Neural progenitor cell (in vitro differentiated cells): ENCODE results near the gene TEKTIP1. TPM values are rescaled to one million over a fixed set of nuclear protein-coding genes. Genes with fewer than 3 reads are reported as not detected.
A peak's percentile ranks its signal among the peaks of the same experiment; 100 is the strongest.

ENCODE experiments used
- DNase-seq: peaks from one replicate; pipeline ENCODE4 v3.0.0-alpha.2; 2016; ENCODE audit warnings: low spot score
- H2AFZ ChIP-seq: fragments of 200-600 bp; sonication (generic); replicated peaks from 2 replicates; pipeline ENCODE4 v1.6.1; 2016; ENCODE audit warnings: antibody characterized with exemption
- H3F3A ChIP-seq: fragments of 200-600 bp; sonication (generic); 2 replicates; pipeline ENCODE4 v1.6.1; 2016; ENCODE audit warnings: antibody characterized with exemption, low read depth
- H3K27ac ChIP-seq: fragments of 200-600 bp; sonication (generic); 2 replicates; pipeline ENCODE4 v1.5.1; 2016; ENCODE audit warnings: mild to moderate bottlenecking
- H3K27me3 ChIP-seq: fragments of 200-600 bp; sonication (generic); 2 replicates; pipeline ENCODE4 v1.6.1; 2016; ENCODE audit warnings: mild to moderate bottlenecking, moderate library complexity
- H3K36me3 ChIP-seq: fragments of 200-600 bp; sonication (generic); 2 replicates; pipeline ENCODE4 v1.5.1; 2016
- H3K4me1 ChIP-seq: fragments of 200-600 bp; sonication (generic); 2 replicates; pipeline ENCODE4 v1.6.1; 2016; ENCODE audit warnings: mixed run types
- H3K4me2 ChIP-seq: fragments of 200-600 bp; sonication (generic); 2 replicates; pipeline ENCODE4 v1.6.1; 2016
- H3K4me3 ChIP-seq: fragments of 200-600 bp; sonication (generic); 2 replicates; pipeline ENCODE4 v1.5.1; 2016
- H3K79me2 ChIP-seq: fragments of 200-600 bp; sonication (generic); 2 replicates; pipeline ENCODE4 v1.6.1; 2016; ENCODE audit warnings: low read depth
- H3K9ac ChIP-seq: fragments of 200-600 bp; sonication (generic); 2 replicates; pipeline ENCODE4 v1.6.1; 2016
- H3K9me3 ChIP-seq: fragments of 200-600 bp; sonication (generic); 2 replicates; pipeline ENCODE4 v1.5.1; 2016; ENCODE audit warnings: low read depth
- H4K20me1 ChIP-seq: fragments of 200-600 bp; sonication (generic); 2 replicates; pipeline ENCODE4 v1.6.1; 2016; ENCODE audit warnings: low read depth
- H3K27ac Mint-ChIP-seq: 3 replicates; pipeline ENCODE4 v1.8.0; 2021; ENCODE audit warnings: mixed read lengths
- H3K27me3 Mint-ChIP-seq: 2 replicates; pipeline ENCODE4 v1.8.0; 2022; ENCODE audit warnings: low read depth, mild to moderate bottlenecking, inconsistent platforms, moderate library complexity, mixed read lengths; ENCODE audit not compliant: insufficient read depth
- H3K36me3 Mint-ChIP-seq: 3 replicates; pipeline ENCODE4 v1.8.0; 2021; ENCODE audit warnings: mixed read lengths
- H3K4me1 Mint-ChIP-seq: 3 replicates; pipeline ENCODE4 v1.8.0; 2021; ENCODE audit warnings: mixed read lengths
- H3K4me3 Mint-ChIP-seq: 3 replicates; pipeline ENCODE4 v1.8.0; 2021; ENCODE audit warnings: mild to moderate bottlenecking, moderate library complexity, mixed read lengths
- H3K9me3 Mint-ChIP-seq: 3 replicates; pipeline ENCODE4 v1.8.0; 2020; ENCODE audit warnings: mixed read lengths
- CTCF ChIP-seq: fragments of 200-600 bp; sonication (generic); IDR thresholded peaks from 2 replicates; pipeline ENCODE4 v1.5.1; 2017; ENCODE audit warnings: antibody characterized with exemption, mild to moderate bottlenecking
- EZH2 ChIP-seq: fragments of 200-600 bp; sonication (generic); IDR thresholded peaks from 2 replicates; pipeline ENCODE4 v1.6.1; 2017; ENCODE audit warnings: antibody characterized with exemption, mild to moderate bottlenecking, moderate library complexity
- EZH2phosphoT487 ChIP-seq: fragments of 200-600 bp; sonication (generic); IDR thresholded peaks from 2 replicates; pipeline ENCODE4 v1.6.1; 2017; ENCODE audit warnings: antibody characterized with exemption
- total RNA-seq: library from RNA; depleted of rRNA; stranded (reverse); fragments of >200 nt; gene quantifications from 2 replicates; pipeline ENCODE4 v1.2.3, GENCODE V29; 2015; ENCODE audit warnings: low replicate concordance

The TEKTIP1 gene
- total RNA-seq, 1 donor from 2014 or later = not detected

- Histone ChIP-seq H3K4me3 (no peak overlapping the region), H3K79me2 (no peaks in the 10 kb centered on the region), H4K20me1 (peaks cover 32% of the 10 kb centered on the region), H3K4me2 (no peak overlapping the region), H3K27ac (no peak overlapping the region), H3K27me3 (no peaks in the 10 kb centered on the region), H3K9me3 (no peaks in the 10 kb centered on the region), H3F3A (peaks cover 5% of the 10 kb centered on the region), H3K9ac (no peak overlapping the region), H3K36me3 (no peaks in the 10 kb centered on the region), H3K4me1 (no peaks in the 10 kb centered on the region), H2AFZ (no peak overlapping the region)
- DNase-seq = peak; percentile 27
- Mint-ChIP-seq H3K4me3 (no peak overlapping the region), H3K36me3 (no peaks in the 10 kb centered on the region), H3K27ac (no peak overlapping the region), H3K4me1 (no peaks in the 10 kb centered on the region), H3K9me3 (no peaks in the 10 kb centered on the region), H3K27me3 (peaks cover 10% of the 10 kb centered on the region)
- TF ChIP-seq CTCF = peak; percentile 50
- TF ChIP-seq EZH2 = no peak
- no peak for TF ChIP-seq EZH2phosphoT487
These were observed 8.3 kb downstream of the TEKTIP1 start for GRCh38 chr19:3547301-3547731.

GRCh38 chr19:3547767-3548282 lies 8.9 kb downstream of the TEKTIP1 start:
- no peak for DNase-seq
- TF ChIP-seq EZH2 (no peak), CTCF (no peak), EZH2phosphoT487 (no peak)

GRCh38 chr19:3548606-3549005 lies 9.6 kb downstream of the TEKTIP1 start:
- Mint-ChIP-seq H3K4me3 (no peak overlapping the region), H3K4me1 (no peaks in the 10 kb centered on the region), H3K27me3 (peaks cover 10% of the 10 kb centered on the region), H3K36me3 (no peaks in the 10 kb centered on the region), H3K27ac (no peak overlapping the region), H3K9me3 (no peaks in the 10 kb centered on the region)
- Histone ChIP-seq H3K4me3 (no peak overlapping the region), H3K9me3 (no peaks in the 10 kb centered on the region), H3K4me1 (no peaks in the 10 kb centered on the region), H3K4me2 (no peak overlapping the region), H3K27me3 (no peaks in the 10 kb centered on the region), H3K27ac (no peak overlapping the region), H3F3A (peaks cover 5% of the 10 kb centered on the region), H3K9ac (no peak overlapping the region), H3K36me3 (no peaks in the 10 kb centered on the region), H2AFZ (no peak overlapping the region), H4K20me1 (peaks cover 35% of the 10 kb centered on the region), H3K79me2 (no peaks in the 10 kb centered on the region)
- TF ChIP-seq EZH2 (no peak), EZH2phosphoT487 (no peak), CTCF (no peak)
- no peak for DNase-seq

More at GRCh38 chr19:3547767-3548282, 8.9 kb downstream of the TEKTIP1 start:
- Histone ChIP-seq H3K36me3 (no peaks in the 10 kb centered on the region), H3K9me3 (no peaks in the 10 kb centered on the region), H3K9ac (no peak overlapping the region), H3K4me1 (no peaks in the 10 kb centered on the region), H3K4me3 (no peak overlapping the region), H4K20me1 (peaks cover 35% of the 10 kb centered on the region), H3K27ac (no peak overlapping the region), H3K79me2 (no peaks in the 10 kb centered on the region), H3K27me3 (no peaks in the 10 kb centered on the region), H3F3A (peaks cover 5% of the 10 kb centered on the region), H3K4me2 (no peak overlapping the region), H2AFZ (no peak overlapping the region)
- no peak overlapping the region for H3K4me3 Mint-ChIP-seq
- no peaks in the 10 kb centered on the region for H3K36me3 Mint-ChIP-seq
- no peak overlapping the region for H3K27ac Mint-ChIP-seq
- H3K4me1 Mint-ChIP-seq = no peaks in the 10 kb centered on the region
- H3K9me3 Mint-ChIP-seq = no peaks in the 10 kb centered on the region
- peaks cover 10% of the 10 kb centered on the region for H3K27me3 Mint-ChIP-seq
